HG02870 (cell line): ENCODE data around the gene COX17.

Experiments used
- ATAC-seq: cut with Tn5 transposase; IDR thresholded peaks from one replicate; pipeline ENCODE4 v1.9.1; 2021; ENCODE audit warnings: mild to moderate bottlenecking, moderate library complexity; ENCODE audit not compliant: unreplicated experiment

COX17 gene

DNA sequence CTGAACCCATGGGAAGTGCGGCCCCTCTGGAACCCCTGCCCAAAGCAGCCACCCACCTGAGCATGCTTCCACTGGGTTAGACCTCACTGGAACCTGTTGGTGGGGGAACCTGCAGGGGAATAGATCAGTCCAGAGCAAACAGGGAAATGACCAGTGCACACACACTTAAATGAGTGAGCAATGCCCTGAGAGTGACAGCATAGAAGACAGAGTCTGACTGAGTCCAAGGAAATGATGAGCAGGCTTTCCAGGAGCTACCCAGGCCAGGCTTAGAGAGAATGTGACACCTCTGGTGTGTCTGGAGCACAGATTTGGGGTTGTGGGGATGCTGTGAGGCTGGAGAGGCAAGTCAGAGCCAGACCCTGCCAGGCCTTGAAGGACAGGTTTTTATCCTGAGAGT, 51.0 kb downstream of the COX17 start:
- no peak for ATAC-seq

DNA sequence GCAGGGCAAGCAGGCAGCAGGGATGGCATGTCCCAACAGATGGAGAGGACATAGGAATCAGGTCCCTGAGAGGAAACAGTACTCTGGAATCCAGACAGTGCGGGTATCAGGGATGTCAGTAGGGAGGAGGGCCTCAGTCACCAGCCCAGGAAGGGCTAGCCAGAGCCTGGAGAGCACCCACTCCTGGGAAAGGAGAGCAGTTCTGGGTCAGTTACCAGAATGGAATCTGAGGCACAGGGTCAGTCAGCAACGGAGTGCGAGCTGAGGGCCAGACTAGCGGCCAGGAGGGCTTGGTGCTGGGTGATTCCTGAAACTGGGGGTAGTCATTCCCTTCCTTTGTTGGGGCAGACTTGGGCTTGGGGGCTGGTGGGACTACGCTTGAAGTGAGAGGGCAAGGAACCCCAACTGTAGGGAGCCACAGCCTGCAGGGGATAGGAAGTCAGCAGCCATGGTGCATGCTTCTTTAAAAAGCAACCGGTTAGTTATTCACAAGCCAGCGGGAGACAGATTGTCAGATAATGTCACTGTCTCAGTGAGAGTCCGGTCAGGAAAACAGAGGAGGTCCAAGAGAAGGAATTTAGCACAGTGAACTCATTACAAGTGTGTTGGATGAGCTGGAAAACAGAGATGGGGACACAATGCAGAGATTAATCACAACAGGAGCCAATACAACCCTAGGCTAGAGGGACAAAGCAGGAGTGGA, 51.6 kb downstream of the COX17 start:
- no peak for ATAC-seq

DNA sequence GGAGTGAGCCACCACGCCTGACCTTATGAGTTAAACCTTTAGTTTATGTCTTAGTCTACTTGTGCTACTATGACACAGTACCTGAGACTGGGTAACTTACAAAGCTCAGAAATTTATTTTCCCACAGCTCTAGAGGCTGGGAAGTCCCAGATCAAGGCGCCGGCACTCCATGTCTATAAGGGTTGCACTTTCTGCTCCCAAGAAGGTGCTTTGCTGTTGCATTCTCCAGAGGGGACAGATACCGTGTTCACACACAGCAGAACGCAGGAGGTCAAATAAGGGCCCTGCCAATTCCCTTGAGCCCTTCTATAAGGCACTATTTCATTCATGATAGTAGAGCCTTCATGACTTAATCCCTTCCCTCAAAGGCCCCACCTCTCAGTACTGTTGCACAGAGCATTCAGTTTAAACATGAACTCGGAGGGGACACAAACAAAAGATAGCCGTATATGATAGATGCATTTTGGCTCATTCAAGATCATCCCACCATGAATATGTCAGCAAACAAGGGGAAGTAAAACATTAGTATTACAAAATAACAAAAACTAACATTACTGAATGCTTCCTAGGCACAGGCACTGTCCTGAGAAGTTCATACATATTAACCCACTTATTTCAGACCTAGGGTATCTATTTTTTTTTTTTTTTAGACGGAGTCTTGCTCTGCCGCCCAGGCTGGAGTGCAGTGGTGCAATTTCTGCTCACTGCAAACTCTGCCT, 53.0 kb downstream of the COX17 start:
- no peak for ATAC-seq

DNA sequence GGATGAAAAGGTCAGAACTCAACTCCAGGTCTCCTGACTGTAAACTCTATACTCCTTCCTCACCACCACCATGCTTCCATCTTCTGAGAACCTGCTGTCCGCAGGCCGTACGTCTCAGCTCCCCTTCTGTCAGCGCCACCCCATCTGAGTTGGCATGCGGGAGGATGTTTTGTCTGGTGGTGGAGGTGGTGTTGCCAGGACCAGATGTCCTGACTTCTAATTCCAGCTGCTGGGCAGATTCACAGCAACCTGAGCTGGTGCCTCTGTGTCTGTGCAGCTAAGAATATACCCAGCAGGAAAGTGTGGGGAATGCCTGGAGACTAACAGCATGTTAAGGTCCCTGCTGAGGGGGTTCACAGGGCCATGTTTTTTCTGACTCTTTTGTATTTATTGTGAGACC, 56.3 kb downstream of the COX17 start:
- ATAC-seq = no peak
